Esophagus squamous epithelium (tissue), 4 donors: ENCODE measurements around the gene HOXA10.

Source experiments
- CTCF ChIP-seq, 6 experiments: fragments of 450-650 bp in 4 of 6; fragments of 200-600 bp in 2 of 6; sonication (generic) in 2 of 6; IDR thresholded peaks; one replicate each; pipeline ENCODE4 v1.5.1; 2016 to 2019; ENCODE audit warnings: antibody characterized with exemption in 6 of 6, mild to moderate bottlenecking in 4 of 6, moderate library complexity in 4 of 6
- POLR2A ChIP-seq, 4 donors: fragments of 450-650 bp; IDR thresholded peaks; one replicate each; pipeline ENCODE4 v1.6.1; 2017; ENCODE audit warnings: antibody characterized with exemption in 4 of 4, mild to moderate bottlenecking in 4 of 4, moderate library complexity in 3 of 4

- TF ChIP-seq CTCF (IDR thresholded peaks at IDR 0.05) (no peak), POLR2A (IDR thresholded peaks at IDR 0.05) (no peak)
Measured at GRCh38 chr7:27128034-27128433, 46.1 kb downstream of the HOXA10 start.
